C4-2B (cell line): ENCODE measurements around the gene DRGX.

Experiments
- H3K27ac ChIP-seq: fragments of 450-650 bp; 2 replicates; pipeline ENCODE4 v1.5.1; 2017
- CTCF ChIP-seq: fragments of 450-650 bp; conservative IDR thresholded peaks from 2 replicates; pipeline ENCODE4 v1.5.1; 2017; ENCODE audit warnings: mild to moderate bottlenecking
- ZFX ChIP-seq: fragments of 450-650 bp; IDR thresholded peaks from 2 replicates; pipeline ENCODE4 v1.6.1; 2017

The DRGX gene

GRCh38 chr10:49333192-49333591, 62.7 kb downstream of the DRGX start:
- no peak overlapping the region for H3K27ac ChIP-seq
- TF ChIP-seq CTCF (no peak), ZFX (no peak)

GRCh38 chr10:49332768-49333167, 63.1 kb downstream of the DRGX start:
- no peak for TF ChIP-seq ZFX
- TF ChIP-seq CTCF = no peak

GRCh38 chr10:49332333-49332732, 63.6 kb downstream of the DRGX start:
- no peak overlapping the region for H3K27ac ChIP-seq
- TF ChIP-seq CTCF (no peak), ZFX (no peak)

More at GRCh38 chr10:49332768-49333167, 63.1 kb downstream of the DRGX start:
- H3K27ac ChIP-seq = no peak overlapping the region

GRCh38 chr10:49331431-49331830, 64.5 kb downstream of the DRGX start:
- no peak for TF ChIP-seq CTCF
- TF ChIP-seq ZFX = no peak
- H3K27ac ChIP-seq = no peak overlapping the region

GRCh38 chr10:49330127-49330665, 65.7 kb downstream of the DRGX start:
- TF ChIP-seq ZFX (no peak), CTCF (no peak)
- no peak overlapping the region for H3K27ac ChIP-seq

- no peak overlapping the region for H3K27ac ChIP-seq
- TF ChIP-seq ZFX (no peak), CTCF (no peak)
Measured at GRCh38 chr10:49329146-49329505, 66.8 kb downstream of the DRGX start.

- TF ChIP-seq CTCF (no peak), ZFX (no peak)
- no peak overlapping the region for H3K27ac ChIP-seq
Measured at GRCh38 chr10:49328401-49329145, 67.3 kb downstream of the DRGX start.
